Omental fat pad (tissue), 4 donors: ENCODE data around the gene APOBR. TPM values are rescaled to one million over a fixed set of nuclear protein-coding genes. Genes with fewer than 3 reads are reported as not detected.
"Not testable (repeated sequence)": the region's sequence is repeated elsewhere in the genome, so short reads cannot be mapped to it uniquely, and the experiment has no call there.

Source experiments
- ATAC-seq: fragments of 150-250 bp; one replicate; pipeline ENCODE4 v1.9.1; 2016; ENCODE audit warnings: mild to moderate bottlenecking, moderate library complexity; ENCODE audit not compliant: low FRiP score
- DNase-seq: peaks from one replicate; pipeline ENCODE4 v3.0.0-alpha.2; 2019; ENCODE audit warnings: low spot score
- total RNA-seq, 4 donors: library from RNA; depleted of rRNA; stranded (reverse); fragments of >200 nt; gene quantifications; one replicate each; pipeline ENCODE4 v1.1.0, GENCODE V29; 2016
- TF ChIP-seq, protein P1 (sequence below), 3 donors: fragments of 450-650 bp; IDR thresholded peaks; one replicate each; pipeline ENCODE4 v1.5.1; 2016 to 2017; ENCODE audit warnings: antibody characterized with exemption in 3 of 3, mild to moderate bottlenecking in 3 of 3, moderate library complexity in 2 of 3

The APOBR gene
- total RNA-seq, 4 donors from 2014 or later, result 1.5 to 15.6 (median 7.6) TPM

DNA sequence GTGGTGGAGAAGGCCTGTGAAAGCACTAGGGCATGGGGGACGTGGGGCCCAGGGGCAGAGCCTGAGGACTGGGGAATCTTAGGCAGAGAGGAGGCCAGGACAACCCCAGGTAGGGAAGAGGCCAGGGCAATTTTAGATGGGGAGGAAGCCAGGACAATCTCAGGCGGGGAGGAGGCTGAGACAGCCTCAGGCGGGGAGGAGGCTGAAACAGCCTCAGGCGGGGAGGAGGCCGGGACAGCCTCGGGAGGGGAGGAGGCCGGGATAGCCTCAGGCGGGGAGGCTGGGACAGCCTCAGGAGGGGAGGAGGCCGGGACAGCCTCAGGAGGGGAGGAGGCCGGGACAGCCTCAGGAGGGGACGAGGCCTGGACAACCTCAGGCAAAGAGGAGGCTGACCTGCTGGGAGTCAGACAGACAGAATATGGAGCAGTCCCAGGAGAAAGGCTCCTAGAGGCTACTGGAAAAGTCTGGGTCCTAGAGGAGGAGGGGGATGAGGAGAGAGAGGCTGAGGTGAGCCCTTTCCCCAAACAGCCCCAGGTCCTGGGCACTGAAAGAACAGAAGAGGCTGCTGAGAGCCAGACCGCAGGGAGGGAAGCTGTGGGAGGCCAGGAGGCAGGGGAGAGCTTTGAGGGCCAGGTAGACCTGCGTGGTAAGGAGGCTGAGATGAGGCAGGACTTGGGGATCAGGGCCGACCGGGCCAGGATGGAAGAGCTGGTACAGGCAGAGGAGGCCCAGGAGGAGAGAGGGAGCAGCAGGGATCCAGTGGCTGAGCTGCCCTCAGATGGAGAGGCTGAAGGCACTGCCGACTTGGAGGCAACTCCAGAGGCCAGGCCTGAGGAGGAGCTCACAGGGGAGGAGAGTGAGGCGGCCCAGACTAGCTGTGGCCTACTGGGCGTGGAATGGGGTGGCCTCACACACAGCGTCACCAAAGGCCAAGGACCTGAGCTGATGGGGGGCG, 1.6 kb downstream of the APOBR start:
- DNase-seq, result no peak
- ATAC-seq, result no peak
- TF ChIP-seq, protein P1, sequence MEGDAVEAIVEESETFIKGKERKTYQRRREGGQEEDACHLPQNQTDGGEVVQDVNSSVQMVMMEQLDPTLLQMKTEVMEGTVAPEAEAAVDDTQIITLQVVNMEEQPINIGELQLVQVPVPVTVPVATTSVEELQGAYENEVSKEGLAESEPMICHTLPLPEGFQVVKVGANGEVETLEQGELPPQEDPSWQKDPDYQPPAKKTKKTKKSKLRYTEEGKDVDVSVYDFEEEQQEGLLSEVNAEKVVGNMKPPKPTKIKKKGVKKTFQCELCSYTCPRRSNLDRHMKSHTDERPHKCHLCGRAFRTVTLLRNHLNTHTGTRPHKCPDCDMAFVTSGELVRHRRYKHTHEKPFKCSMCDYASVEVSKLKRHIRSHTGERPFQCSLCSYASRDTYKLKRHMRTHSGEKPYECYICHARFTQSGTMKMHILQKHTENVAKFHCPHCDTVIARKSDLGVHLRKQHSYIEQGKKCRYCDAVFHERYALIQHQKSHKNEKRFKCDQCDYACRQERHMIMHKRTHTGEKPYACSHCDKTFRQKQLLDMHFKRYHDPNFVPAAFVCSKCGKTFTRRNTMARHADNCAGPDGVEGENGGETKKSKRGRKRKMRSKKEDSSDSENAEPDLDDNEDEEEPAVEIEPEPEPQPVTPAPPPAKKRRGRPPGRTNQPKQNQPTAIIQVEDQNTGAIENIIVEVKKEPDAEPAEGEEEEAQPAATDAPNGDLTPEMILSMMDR (IDR thresholded peaks at IDR 0.05), result no peak

DNA sequence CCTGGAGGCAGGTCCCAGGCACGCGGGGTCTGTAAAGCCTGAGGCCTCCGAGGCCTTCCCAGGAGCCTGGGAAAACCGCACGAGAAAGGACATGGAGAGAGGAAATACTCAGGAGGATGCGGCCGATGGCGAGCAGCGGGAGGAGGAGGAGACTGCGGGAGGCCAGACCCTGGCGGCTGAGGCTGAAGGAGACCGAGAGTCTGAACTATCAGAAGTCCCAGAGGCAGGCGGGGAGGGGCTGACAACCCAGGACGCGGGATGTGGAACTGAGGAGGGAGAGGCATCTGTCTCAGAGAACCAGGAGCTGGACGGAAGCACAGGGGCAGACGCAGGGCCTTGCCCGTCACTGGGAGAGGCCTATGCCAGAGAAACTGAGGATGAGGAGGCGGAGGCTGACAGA, 2.4 kb downstream of the APOBR start:
- DNase-seq, result no peak
- TF ChIP-seq, protein P1 (IDR thresholded peaks at IDR 0.05), result no peak
- ATAC-seq, result no peak

- ATAC-seq (no peak), DNase-seq (no peak)
- TF ChIP-seq, protein P1 (IDR thresholded peaks at IDR 0.05), result no peak
Measured at GRCh38 chr16:28497386-28497785, 2.9 kb downstream of the APOBR start.

- ATAC-seq (no peak), DNase-seq (no peak)
- TF ChIP-seq, protein P1 (IDR thresholded peaks at IDR 0.05), result no peak
Measured at GRCh38 chr16:28497861-28498599, 3.6 kb downstream of the APOBR start.

DNA sequence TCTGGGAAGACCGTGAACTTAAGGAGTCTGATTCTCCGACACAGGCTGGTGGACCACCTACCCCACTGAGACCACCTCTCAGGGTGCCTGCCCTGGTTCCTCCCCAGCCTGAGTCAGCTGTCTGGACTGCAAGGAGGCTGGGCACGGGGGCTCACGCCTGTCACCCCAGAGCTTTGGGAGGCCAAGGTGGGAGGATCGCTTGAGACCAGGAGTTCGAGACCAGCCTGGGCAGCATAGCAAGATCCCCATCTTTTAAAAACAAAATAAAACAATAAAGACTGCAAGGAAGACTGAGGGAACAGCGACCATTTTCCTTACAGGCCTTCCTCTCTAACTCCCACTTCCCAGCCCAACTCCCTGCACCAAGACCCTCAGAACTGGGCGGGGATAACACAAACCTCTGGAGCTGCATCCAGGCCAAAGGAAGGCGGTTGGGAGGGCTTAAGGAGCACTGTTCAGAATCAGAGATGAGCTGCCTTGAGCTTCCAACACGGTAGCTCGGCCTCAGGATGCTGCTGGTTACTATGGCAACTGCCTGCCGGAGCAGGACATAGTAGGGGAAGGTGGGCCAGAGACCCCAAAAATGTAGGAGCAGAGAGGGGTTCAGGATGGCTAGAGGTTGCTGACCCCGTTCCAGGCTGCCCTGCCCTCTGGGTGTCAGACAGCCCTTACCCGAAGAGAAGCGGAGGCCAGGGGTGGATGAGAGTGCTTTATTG, 4.4 kb downstream of the APOBR start:
- TF ChIP-seq, protein P1 (IDR thresholded peaks at IDR 0.05), result no peak
- DNase-seq, result no peak
- ATAC-seq, result no peak

GRCh38 chr16:28499854-28500253, 5.4 kb downstream of the APOBR start:
- DNase-seq (no peak), ATAC-seq (no peak)
- TF ChIP-seq, protein P1 (IDR thresholded peaks at IDR 0.05), result no peak

- DNase-seq, ATAC-seq: not testable (repeated sequence)
Measured at GRCh38 chr16:28500476-28501180, 6.2 kb downstream of the APOBR start.
